Stimulated activated CD4-positive, alpha-beta T cell treated with anti-CD3 and anti-CD28 coated beads, Interleukin-15, amount 100 ng/mL, for 1 hour (primary cell): Measurements from ENCODE around the gene PRKCSH.
"Not testable (repeated sequence)": the region's sequence is repeated elsewhere in the genome, so short reads cannot be mapped to it uniquely, and the experiment has no call there.

Experiments
- DNase-seq, 2 donors: peaks; one replicate each; pipeline ENCODE4 v3.0.0-alpha.2; 2020; ENCODE audit warnings: low read depth in 1 of 2, low spot score in 1 of 2

The PRKCSH gene

DNA sequence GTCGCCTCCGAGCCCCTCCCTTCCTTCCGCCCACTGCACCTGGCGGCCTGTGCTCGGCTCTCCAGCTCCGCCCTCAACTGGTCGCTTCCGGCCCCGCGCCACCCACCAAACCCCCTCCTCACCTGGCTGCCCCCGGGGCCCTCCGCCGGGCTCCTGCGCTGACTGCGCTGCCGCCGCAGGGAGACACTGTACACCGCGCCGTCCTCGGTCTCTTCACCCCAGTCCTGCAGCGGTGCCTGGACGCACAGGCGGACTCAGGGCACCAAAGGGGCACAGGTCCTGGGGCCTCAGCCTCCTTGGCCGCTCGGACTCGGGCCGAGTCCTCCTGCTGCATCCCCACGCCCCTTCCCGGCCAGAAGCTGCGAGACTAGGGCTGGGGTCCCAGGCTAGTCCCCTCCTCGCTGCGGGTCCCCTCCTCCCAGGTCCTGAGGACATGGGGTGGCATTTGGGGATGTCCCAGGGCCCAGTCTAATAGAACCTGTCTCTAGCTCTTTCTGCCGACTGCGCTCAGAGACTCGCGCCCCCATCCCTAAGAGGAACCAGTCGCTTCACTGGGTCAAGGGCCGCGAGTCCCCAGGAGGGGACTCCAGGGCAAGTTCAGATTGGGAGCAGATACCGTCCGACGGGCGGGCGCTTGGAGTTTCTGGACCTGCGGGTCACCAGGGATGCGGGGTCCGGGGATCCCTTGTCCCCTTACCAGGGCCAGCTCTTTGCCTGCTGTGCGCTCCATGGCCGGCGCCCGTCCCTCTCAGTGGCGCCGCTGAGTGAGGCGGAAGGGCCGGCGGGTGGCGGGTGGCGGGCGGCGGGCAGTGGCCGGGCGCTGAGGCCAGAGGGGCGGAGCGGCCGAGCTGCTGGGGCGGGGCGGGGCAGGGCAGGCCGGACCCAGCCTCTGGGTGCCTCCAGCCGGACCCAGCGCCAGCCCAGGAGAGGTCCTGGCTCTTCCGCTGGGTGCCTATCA is 16.6 kb upstream of the PRKCSH start, which contains the start of gene RGL3:
RGL3 (minus strand) TSS at position 766 of the 958 bp plus-strand sequence; CDS start at position 730, 36 bp downstream.
- DNase-seq = no peak

DNA sequence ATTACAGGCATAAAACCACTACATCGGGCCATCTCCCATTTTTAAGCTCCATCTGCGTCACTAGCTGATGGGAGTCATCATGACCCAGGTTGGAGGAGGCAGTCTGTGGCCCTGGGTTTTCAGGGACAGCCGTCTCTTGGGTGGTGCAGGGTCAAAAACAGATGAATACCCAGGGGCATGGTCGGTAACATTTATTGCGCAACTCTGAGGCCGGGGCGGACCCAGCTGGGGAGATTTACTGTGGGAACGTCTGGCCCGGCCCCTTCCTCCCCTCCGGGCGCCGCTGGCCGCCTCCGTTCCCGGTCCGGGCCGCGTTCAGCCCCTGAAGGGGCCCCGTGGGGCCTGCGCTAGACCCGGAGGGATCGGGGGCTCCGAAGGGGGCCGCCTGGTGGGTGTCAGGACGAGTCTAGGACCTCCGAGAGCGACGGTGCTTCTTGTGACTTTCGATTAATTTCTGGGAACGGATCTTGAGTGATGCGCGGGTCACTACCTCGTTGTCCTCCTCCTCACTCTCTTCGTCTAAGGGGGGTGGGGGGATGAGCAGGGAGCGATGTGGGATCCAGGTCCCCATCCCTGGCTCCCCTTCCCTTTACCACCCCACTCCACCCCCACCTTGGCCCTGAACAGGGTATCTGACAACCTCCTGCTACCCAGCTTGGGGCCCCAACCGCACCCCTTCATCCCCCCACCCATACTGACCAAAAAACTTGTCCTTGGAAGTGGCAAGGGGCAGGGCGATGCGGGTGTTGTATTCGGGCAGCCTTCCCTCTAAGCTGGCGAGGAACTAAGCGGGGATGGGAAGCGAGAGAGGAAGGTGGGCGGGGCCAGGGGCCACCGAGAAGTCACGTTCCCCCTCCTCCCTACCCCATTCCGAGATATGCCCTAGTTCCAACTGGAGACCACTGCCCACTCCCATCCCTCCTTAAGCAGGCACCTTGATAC is 14.7 kb upstream of the PRKCSH start:
- DNase-seq = no peak

DNA sequence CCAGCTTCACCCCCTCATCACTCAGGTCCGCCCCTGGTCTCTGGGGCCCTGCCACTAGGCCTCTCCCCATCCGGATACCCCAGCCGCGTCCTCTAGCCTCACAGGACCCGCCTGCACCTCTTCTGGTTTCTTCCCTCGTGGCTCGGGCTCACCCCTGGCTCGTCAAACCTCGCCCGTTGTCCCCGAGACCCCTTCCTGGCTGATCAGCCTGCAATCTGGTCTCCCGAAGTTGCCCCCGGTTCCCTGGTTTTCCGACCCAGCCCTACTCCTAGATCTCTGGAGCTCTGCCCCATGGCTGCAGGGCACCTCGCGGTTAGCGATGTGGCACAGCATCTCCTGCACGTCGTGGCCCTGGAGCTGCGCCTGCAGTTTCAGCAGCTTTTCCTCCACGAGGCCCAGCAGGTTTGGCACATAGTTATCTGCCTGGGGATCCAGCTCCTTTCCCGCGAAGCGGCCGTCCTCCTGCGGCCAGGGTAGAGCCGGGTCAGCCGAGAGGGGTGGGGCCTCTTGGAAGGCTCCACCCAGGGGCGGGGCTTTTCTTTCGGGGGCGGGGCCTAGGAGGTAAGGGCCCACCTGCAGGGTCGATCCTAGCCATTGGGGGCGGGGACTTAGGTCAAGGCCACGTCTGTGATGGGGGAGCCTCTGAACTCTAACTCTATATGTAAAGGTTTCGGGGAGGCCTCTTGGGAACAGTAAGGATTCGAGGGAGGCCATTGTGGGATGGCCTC is 13.9 kb upstream of the PRKCSH start:
- no peak for DNase-seq

DNA sequence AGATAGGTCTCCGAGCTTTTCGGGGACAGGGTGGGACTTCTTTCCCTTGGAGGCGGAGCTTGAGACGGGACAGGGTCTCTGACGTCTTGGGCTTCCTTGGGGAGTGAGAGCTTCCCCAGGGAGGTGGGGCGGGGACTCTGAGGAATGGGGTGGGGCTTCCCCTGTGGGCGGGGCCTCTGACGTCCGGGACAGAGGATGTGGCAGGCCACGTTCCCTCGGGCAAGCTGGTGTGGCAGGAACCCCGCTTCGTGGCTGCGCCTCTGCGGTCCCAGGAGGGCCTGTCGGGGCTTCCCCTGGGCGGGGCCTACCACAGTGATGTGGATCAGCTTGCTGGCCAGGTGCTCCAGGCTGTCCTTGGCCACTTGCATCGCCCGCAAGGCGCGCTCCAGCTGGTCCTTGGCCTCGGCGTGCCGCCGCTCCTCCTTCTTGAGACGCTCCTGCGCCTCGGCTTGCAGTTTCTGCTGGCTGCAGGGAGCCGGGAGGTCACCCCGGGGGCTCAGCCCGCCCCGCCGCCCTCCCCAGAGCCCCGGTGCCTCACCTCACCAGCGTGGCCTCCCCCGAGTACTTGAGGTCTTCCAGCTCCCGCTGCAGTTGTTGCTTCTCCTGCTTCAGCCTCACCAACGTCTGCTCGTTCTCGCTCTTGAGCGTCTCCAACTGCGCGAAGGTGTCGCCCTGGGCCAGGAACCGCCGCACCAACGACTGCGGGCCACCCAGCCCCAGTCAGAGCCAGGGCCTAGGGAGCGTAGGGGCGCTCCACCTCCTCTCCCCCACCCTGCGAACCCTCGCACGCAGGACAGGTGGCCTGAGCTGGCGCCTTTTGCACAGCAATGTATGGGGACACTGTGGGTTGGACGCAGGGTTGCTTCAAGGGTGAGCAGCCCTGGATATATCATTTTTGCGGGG is 13.0 kb upstream of the PRKCSH start:
- peak; percentile 24 to 39 for DNase-seq

DNA sequence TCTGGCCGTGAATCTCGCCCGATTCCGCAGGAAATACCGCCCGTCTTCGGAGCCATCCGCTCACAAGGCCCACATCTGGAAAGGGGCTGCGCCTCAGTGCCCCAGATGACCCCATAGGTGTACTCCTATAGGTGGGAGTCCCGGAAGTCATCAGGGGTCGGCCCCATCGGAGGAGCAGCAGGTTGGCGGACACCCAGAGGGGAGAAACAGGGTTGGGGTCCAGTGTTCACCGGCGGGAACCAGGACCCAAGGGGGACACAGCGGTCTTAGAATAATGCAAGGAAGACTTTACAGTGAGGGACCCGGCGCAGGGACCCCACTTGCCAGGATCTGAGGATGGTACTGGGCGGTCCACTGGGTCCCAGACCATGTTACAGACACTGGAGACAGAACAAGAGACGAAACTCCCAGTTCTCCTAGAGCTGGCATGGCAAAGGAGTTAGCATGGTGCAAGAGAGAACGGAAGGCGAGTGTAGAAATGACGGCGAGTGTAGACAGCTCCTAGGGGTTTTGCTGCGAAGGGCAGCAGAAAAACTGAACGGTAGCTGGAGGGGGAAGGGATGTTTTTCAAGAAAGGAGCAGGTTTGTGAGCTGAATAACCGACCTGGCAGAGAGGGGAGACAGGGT is 12.2 kb upstream of the PRKCSH start:
- no peak for DNase-seq

DNA sequence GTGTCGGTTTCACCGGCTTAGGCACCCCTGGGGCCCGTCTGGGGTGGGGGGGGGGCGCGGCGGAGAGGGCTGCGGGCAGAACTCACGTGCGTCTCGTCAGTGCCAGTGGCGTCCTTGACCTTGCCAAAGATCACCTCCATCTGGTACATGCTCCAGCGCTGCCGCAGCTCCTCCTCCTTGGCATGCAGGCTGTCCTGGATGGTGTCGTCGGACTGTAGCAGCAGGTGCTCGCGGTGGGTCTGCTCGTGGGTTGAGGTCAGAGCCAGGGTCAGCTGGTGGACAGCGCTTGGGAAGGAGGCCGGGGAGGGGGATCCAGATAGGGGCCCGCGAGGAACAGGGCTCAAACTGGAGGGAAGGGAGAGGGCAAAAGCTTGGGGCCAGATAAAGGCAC is 11.6 kb upstream of the PRKCSH start:
- no peak for DNase-seq

DNA sequence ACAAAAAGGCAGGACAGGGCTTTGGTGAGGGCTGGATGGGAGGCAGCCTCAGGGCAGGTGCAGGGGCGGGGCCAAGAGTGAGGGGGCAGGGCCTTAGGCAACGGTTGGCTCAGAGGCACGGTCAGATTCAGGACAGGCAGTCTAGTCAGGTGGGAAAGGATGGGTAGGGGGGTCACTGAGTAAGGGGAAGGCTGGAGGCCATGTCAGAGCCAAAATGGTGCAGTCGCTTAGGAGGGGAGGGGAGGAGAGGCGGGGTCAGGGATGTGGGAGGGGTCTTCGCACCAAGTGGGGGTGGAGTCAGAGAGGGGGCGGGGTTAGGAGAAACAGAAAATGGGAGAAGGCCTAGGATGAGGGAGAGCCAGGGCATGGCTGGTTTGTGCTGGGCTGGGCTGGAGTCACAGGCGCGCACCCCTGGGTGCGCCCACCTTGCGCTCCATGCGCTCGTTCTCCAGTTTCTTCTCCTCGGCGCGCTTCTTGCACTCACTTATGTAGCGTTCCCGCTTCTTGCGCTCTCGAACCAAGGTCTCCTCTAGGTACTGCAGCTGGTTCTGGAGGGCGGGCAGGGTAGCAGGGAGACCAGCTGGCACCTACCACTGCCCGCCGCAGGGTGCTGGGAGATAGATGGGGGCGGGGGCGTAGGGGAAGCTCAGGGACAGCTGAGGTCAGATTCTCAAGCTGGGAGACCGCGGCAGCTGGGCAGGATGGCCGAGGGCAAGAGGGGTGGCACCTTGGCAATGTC is 9.5 kb upstream of the PRKCSH start:
- DNase-seq = no peak

DNA sequence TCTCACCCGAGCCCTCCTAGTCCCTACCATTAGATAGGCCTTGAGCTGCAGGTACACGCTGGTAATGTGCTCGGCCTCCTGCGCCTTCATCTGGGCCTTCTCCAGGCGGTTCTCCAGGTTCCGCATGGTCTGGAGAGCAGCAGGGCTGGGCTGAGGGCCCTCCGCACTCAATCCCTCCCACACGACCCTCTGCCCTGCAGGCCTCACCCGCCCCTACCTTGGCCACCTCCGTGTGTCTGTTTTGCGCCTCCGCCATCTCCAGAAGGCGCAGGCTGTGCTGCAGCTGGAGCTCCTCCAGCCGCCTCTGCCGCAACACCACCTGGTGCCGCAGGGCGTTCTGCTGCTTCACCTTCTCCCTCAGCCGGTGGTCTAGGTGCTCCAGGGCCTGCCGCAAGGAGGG is 8.8 kb upstream of the PRKCSH start:
- no peak for DNase-seq

DNA sequence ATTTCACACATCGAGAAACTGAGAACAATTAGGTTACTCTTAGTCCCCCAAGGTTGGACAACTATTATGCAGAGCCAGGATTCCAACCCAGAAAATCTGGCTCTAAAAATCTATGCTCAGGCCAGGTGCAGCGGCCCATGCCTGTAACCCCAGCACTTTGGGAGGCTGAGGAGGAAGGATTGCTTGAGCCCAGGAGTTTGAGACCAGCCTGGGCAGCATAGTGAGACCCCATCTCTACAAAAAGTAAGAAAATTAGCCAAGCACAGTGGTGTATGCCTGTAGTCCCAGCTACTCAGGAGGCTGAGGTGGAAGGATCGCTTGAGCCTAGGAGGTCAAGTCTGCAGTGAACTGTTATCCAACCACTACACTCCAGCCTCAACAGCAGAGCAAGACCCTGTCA is 1.9 kb upstream of the PRKCSH start:
- DNase-seq = not testable (repeated sequence)

DNA sequence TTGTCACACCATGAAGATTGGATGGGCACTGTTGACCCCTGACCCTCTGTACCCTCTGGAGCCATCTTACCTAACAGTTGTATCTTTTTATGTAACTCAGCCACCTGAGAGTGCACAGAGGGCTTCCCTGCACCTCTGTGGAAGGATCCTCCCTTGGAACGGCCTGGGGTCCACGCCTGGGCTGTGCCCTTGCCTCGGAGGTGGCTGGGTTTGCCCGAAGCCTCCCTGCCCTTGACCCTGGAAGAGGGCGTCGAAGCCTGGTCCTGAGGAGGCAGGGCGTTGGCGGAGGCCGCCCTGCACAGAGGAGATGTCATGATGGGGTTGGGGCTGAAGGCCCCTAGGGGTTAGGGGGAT is 755 bp upstream of the PRKCSH start:
- no peak for DNase-seq

DNA sequence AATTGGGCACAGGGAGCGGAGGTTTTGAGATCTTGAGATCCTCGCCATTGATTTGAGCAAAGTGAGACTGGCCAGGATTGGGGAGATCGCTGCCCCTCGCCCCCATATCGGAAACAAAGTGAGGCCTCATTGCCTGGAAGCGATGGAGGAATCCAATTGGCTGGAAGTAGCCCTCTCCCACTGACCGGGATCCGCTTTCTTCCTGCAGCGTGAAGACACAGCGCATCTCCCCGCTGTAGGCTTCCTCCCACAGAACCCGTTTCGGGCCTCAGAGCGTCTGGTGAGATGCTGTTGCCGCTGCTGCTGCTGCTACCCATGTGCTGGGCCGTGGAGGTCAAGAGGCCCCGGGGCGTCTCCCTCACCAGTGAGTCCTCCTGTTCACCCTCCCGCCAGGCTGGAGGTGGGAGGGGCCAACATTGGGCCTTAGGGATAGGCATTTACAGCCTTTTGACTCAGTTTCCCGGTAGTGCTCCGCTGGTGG is 438 bp downstream of the PRKCSH start:
- no peak for DNase-seq

DNA sequence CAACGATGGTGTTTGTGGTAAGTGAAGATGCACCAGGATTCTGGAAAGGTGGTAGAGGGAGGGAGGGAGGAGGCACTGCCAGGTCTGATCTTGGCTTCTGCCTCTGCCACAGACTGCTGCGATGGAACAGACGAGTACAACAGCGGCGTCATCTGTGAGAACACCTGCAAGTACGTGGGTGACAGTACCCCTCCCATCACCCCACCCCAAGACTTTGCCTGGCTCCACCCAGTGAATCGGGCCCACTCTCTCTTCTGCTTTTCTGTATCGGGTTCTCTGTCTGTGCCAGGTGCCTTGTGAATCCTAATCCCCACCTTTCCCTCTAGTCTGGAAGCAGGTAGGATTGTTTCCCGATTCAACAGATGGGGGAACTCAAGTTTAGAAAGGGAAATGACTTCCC is 2.5 kb downstream of the PRKCSH start:
- DNase-seq = no peak

DNA sequence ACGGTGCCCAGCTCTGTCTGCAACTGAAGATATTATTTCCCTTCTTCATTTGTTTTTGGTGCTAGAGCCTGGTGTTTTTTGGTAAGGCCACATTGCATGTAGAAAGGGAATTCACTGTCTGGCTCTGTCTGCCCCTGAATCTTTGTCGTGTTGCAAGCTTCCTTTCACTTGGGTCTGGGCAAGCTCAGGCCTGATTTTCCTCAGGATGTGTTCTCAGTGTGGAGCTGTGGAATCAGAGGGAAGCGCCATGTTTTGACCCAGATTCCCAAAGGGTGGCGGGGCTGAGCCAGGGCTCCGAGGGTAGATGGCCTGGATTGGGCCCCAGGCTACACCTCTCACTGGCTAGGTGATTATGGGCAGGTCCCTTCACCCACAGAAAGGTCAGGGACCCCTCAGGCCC is 8.6 kb downstream of the PRKCSH start:
- no peak for DNase-seq

DNA sequence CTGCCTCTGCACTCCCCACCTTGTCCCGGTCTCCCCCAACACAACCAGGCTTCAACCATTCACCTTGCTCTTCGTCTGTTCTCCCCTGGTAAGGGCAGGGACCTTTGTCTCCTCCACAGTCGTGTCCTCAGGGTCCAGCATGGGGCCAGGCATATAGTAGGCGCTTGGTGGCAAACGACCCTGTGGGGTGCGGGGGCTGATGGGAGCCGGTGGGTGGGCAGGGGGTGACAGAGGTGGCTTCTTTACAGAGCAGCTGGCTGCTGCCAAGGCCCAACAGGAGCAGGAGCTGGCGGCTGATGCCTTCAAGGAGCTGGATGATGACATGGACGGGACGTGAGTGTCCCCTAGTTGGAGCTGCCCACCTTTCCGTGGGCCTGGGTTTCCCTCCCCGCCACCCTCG is 9.7 kb downstream of the PRKCSH start:
- no peak for DNase-seq

DNA sequence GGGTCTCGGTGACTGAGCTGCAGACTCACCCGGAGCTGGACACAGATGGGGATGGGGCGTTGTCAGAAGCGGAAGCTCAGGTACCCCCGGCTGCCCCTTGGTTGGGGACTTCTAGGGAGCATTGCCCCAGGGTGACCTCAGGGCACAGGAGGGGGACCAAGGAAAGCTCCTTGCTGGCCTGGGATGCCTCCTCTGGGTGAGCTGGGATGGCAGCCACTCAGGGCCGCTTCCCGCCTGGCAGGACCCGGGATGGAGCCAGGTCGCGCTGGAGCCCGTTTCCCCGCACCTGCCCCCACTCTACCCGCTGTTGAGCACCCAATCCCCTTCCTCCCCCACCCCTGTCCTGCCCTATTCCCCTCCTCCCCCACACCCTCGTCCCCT is 10.8 kb downstream of the PRKCSH start:
- DNase-seq = no peak

DNA sequence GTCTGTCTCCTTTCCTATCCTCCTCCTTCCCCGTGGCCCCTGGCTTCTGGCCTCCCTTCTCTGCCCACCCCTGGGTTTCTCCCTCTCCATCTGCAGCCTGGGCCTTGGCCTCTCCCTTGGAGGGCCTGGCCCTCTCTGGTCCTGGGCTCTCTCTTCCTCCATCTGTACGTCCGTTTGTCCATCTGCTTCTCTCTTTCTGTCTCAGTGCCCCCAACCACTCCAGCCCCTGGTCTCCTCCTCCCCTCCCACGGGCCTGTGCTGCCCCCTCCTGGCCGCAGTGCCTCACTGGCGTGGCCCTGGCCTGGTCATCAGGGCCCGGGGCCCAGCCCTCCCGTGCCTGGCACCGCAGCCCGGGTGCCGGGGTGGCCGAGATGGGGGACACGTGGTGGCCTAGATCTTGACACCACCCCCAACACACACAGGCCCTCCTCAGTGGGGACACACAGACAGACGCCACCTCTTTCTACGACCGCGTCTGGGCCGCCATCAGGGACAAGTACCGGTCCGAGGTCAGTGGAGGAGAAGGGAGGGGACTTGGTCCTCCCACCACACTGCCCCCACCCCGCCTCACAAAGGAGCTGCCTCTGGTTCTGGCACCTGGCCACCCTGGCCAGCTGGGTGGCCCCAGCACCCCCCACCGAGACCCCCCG is 11.3 kb downstream of the PRKCSH start:
- peak; percentile 14 to 39 for DNase-seq

DNA sequence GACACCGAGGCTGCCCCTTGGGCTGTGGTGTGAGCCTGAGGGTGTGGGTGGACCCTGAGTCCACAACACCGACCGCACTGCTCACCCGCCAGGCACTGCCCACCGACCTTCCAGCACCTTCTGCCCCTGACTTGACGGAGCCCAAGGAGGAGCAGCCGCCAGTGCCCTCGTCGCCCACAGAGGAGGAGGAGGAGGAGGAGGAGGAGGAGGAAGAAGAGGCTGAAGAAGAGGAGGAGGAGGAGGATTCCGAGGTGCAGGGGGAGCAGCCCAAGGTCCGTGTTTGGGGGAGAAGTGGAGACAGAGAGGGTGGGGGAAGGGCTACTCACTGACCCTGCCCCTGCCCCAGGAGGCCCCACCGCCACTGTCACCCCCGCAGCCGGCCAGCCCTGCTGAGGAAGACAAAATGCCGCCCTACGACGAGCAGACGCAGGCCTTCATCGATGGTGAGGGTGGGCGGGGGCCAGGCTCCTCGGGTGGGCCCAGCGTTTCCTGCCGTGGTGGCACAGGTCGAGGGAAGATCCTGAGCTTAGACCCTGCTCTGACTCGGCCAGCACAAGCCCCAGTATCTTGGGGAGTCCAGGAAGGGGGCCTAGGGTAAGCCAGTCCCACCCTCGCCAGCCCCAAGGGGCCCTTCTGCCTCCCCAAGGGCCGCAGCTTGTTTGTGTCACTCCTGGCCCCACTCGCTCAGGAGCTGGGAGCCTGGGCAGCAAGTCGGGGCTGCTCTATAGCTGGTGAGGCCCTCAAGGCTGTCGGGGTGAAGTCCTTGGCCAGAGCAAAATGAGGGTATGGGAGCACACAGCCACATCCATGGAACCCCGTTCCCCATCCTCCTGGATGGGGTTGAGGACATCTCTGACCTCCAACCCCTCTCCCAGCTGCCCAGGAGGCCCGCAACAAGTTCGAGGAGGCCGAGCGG is 12.2 kb downstream of the PRKCSH start:
- no peak for DNase-seq
